SK-N-SH treated with all-trans-retinoic acid at 6 μM for 48 hours (cell line): Measurements from ENCODE around the gene YIPF6.

Experiments
- ATAC-seq: fragments of 200-7000 bp; cut with Tn5 transposase; 3 replicates; pipeline ENCODE4 v1.9.1; 2020; ENCODE audit warnings: mild to moderate bottlenecking, moderate library complexity
- ARNTL ChIP-seq: fragments of 450-650 bp; formaldehyde crosslinking; IDR thresholded peaks from 2 replicates; pipeline ENCODE4 v1.5.0; 2020; ENCODE audit warnings: low read depth, mild to moderate bottlenecking, moderate library complexity, borderline replicate concordance
- BACH2 ChIP-seq: fragments of 250-450 bp; sonication (Bioruptor Pico); IDR thresholded peaks from 2 replicates; pipeline ENCODE4 v1.9.0; 2021; ENCODE audit warnings: mild to moderate bottlenecking, borderline replicate concordance
- CREB5 ChIP-seq: fragments of 250-450 bp; sonication (Bioruptor Pico); IDR thresholded peaks from 2 replicates; pipeline ENCODE4 v1.5.1; 2020; ENCODE audit warnings: low read depth, mild to moderate bottlenecking, moderate library complexity
- CSDC2 ChIP-seq: fragments of 250-450 bp; sonication (Bioruptor Pico); IDR thresholded peaks from 2 replicates; pipeline ENCODE4 v1.5.0; 2020; ENCODE audit warnings: mild to moderate bottlenecking, moderate library complexity
- CSRNP3 ChIP-seq: fragments of 250-450 bp; sonication (Bioruptor Pico); IDR thresholded peaks from 2 replicates; pipeline ENCODE4 v1.5.1; 2021; ENCODE audit warnings: mild to moderate bottlenecking, moderate library complexity
- ESRRG ChIP-seq: fragments of 250-450 bp; sonication (Bioruptor Pico); IDR thresholded peaks from 2 replicates; pipeline ENCODE4 v1.6.1; 2021; ENCODE audit warnings: mild to moderate bottlenecking
- GLIS3 ChIP-seq: fragments of 250-450 bp; sonication (Bioruptor Pico); IDR thresholded peaks from 2 replicates; pipeline ENCODE4 v1.5.0; 2020; ENCODE audit warnings: mild to moderate bottlenecking, moderate library complexity
- OSR1 ChIP-seq: fragments of 250-450 bp; sonication (Bioruptor Pico); IDR thresholded peaks from 2 replicates; pipeline ENCODE4 v1.8.0; 2022; ENCODE audit warnings: moderate library complexity, mild to moderate bottlenecking, inconsistent platforms
- POU6F1 ChIP-seq: fragments of 250-450 bp; sonication (Bioruptor Pico); IDR thresholded peaks from 2 replicates; pipeline ENCODE4 v1.8.0; 2021; ENCODE audit warnings: low read depth, mild to moderate bottlenecking, moderate library complexity, borderline replicate concordance
- PPARA ChIP-seq: fragments of 250-450 bp; sonication (Bioruptor Pico); IDR thresholded peaks from 2 replicates; pipeline ENCODE4 v1.5.0; 2020; ENCODE audit warnings: mild to moderate bottlenecking, borderline replicate concordance
- RARB ChIP-seq: fragments of 250-450 bp; sonication (Bioruptor Pico); IDR thresholded peaks from 2 replicates; pipeline ENCODE4 v1.8.0; 2021; ENCODE audit warnings: mild to moderate bottlenecking, moderate library complexity
- SNAI2 ChIP-seq: fragments of 250-450 bp; sonication (Bioruptor Pico); IDR thresholded peaks from 2 replicates; pipeline ENCODE4 v1.5.0; 2020; ENCODE audit warnings: mild to moderate bottlenecking, moderate library complexity
- TCF4 ChIP-seq: fragments of 250-450 bp; sonication (Bioruptor Pico); IDR thresholded peaks from 2 replicates; pipeline ENCODE4 v1.8.0; 2021; ENCODE audit warnings: mild to moderate bottlenecking, moderate library complexity, borderline replicate concordance
- TOX ChIP-seq: fragments of 250-450 bp; sonication (Bioruptor Pico); IDR thresholded peaks from 2 replicates; pipeline ENCODE4 v1.8.0; 2021; ENCODE audit warnings: mild to moderate bottlenecking, moderate library complexity, borderline replicate concordance
- TSHZ2 ChIP-seq: fragments of 250-450 bp; sonication (Bioruptor Pico); IDR thresholded peaks from 2 replicates; pipeline ENCODE4 v1.5.0; 2020; ENCODE audit warnings: mild to moderate bottlenecking, moderate library complexity
- ZC3H10 ChIP-seq: fragments of 250-450 bp; sonication (Bioruptor Pico); IDR thresholded peaks from 2 replicates; pipeline ENCODE4 v1.5.1; 2021; ENCODE audit warnings: mild to moderate bottlenecking, moderate library complexity
- ZFP30 ChIP-seq: fragments of 450-650 bp; formaldehyde crosslinking; IDR thresholded peaks from 2 replicates; pipeline ENCODE4 v1.5.0; 2022; ENCODE audit warnings: mild to moderate bottlenecking, moderate library complexity
- ZNF565 ChIP-seq: fragments of 450-650 bp; formaldehyde crosslinking; conservative IDR thresholded peaks from 2 replicates; pipeline ENCODE4 v1.5.0; 2020; ENCODE audit warnings: low read depth, mild to moderate bottlenecking, moderate library complexity
- ZNF70 ChIP-seq: fragments of 450-650 bp; formaldehyde crosslinking; IDR thresholded peaks from 2 replicates; pipeline ENCODE4 v1.5.0; 2020; ENCODE audit warnings: mild to moderate bottlenecking, moderate library complexity
- ZNF8 ChIP-seq: fragments of 450-650 bp; formaldehyde crosslinking; IDR thresholded peaks from 2 replicates; pipeline ENCODE4 v1.5.0; 2020; ENCODE audit warnings: mild to moderate bottlenecking, moderate library complexity

The YIPF6 gene

GRCh38 chrX:68534691-68535090 is 35.8 kb downstream of the YIPF6 start:
- TF ChIP-seq OSR1 (no peak), PPARA (CRISPR knock-in tag) (no peak), BACH2 (CRISPR knock-in tag) (no peak), ZC3H10 (CRISPR knock-in tag) (no peak), ZFP30 (no peak), CSRNP3 (CRISPR knock-in tag) (no peak), TSHZ2 (CRISPR knock-in tag) (no peak), GLIS3 (CRISPR knock-in tag) (no peak), ZNF8 (no peak), ZNF70 (no peak)
- TF ChIP-seq, all 23 proteins: peak for 0
- ATAC-seq: no peak

- ATAC-seq: no peak
- TF ChIP-seq SNAI2 (CRISPR knock-in tag) (no peak), TOX (CRISPR knock-in tag) (no peak), ZNF8 (no peak), ESRRG (no peak), CSDC2 (CRISPR knock-in tag) (no peak), RARB (CRISPR knock-in tag) (no peak), ZC3H10 (CRISPR knock-in tag) (no peak), ARNTL (CRISPR knock-in tag) (no peak), BACH2 (CRISPR knock-in tag) (no peak), GLIS3 (CRISPR knock-in tag) (no peak), OSR1 (no peak), TCF4 (CRISPR knock-in tag) (no peak), POU6F1 (CRISPR knock-in tag) (no peak), ZFP30 (no peak), CREB5 (no peak), ZNF565 (CRISPR knock-in tag) (no peak), CSRNP3 (CRISPR knock-in tag) (no peak), TSHZ2 (CRISPR knock-in tag) (no peak)
Observed at GRCh38 chrX:68536429-68536828, 37.6 kb downstream of the YIPF6 start.
